Vagina (tissue), 2 donors: ENCODE results near the gene ADAM8.

ENCODE experiments used
- CTCF ChIP-seq, 3 experiments: fragments of 450-650 bp in 2 of 3; fragments of 200-600 bp in 1 of 3; sonication (generic) in 1 of 3; IDR thresholded peaks; one replicate each; pipeline ENCODE4 v1.5.1; 2017 to 2019; ENCODE audit warnings: antibody characterized with exemption in 3 of 3, mild to moderate bottlenecking in 2 of 3, moderate library complexity in 2 of 3
- POLR2A ChIP-seq, 2 donors: fragments of 450-650 bp; IDR thresholded peaks; one replicate each; pipeline ENCODE4 v1.6.1; 2017; ENCODE audit warnings: antibody characterized with exemption in 2 of 2, mild to moderate bottlenecking in 2 of 2, moderate library complexity in 2 of 2

GRCh38 chr10:133283931-133284330 is 7.3 kb upstream of the ADAM8 start:
- no peak for TF ChIP-seq CTCF (IDR thresholded peaks at IDR 0.05)
- no peak for TF ChIP-seq POLR2A (IDR thresholded peaks at IDR 0.05)
